Epithelial cell of proximal tubule (primary cell): ENCODE measurements around the gene MIS18A. TPM values are rescaled to one million over a fixed set of nuclear protein-coding genes. Genes with fewer than 3 reads are reported as not detected.

Source experiments
- DNase-seq: peaks from one replicate; pipeline ENCODE4 v3.0.0-alpha.2; 2011; ENCODE audit warnings: low read depth
- H3K4me3 ChIP-seq: 2 replicates; pipeline ENCODE4 v1.5.1; 2011; ENCODE audit warnings: low read depth, mild to moderate bottlenecking, low read length
- total RNA-seq: library from RNA; depleted of rRNA; stranded (reverse); fragments of >200 nt; gene quantifications from 2 replicates; pipeline ENCODE4 v1.2.3, GENCODE V29; 2015
- TF ChIP-seq, protein P1 (sequence below): conservative IDR thresholded peaks from 2 replicates; pipeline ENCODE4 v1.5.1; 2012; ENCODE audit warnings: low read depth, mild to moderate bottlenecking, low read length

MIS18A gene
- total RNA-seq, 1 donor from 2014 or later: 31.4 TPM

- H3K4me3 ChIP-seq: no peak overlapping the region
- TF ChIP-seq, protein P1, sequence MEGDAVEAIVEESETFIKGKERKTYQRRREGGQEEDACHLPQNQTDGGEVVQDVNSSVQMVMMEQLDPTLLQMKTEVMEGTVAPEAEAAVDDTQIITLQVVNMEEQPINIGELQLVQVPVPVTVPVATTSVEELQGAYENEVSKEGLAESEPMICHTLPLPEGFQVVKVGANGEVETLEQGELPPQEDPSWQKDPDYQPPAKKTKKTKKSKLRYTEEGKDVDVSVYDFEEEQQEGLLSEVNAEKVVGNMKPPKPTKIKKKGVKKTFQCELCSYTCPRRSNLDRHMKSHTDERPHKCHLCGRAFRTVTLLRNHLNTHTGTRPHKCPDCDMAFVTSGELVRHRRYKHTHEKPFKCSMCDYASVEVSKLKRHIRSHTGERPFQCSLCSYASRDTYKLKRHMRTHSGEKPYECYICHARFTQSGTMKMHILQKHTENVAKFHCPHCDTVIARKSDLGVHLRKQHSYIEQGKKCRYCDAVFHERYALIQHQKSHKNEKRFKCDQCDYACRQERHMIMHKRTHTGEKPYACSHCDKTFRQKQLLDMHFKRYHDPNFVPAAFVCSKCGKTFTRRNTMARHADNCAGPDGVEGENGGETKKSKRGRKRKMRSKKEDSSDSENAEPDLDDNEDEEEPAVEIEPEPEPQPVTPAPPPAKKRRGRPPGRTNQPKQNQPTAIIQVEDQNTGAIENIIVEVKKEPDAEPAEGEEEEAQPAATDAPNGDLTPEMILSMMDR: no peak
- no peak for DNase-seq
Observed at GRCh38 chr21:32233722-32234301, 45.0 kb downstream of the MIS18A start.

- TF ChIP-seq, protein P1: no peak
- DNase-seq: peak; percentile 44
- no peak overlapping the region for H3K4me3 ChIP-seq
Observed at GRCh38 chr21:32233055-32233546, 45.7 kb downstream of the MIS18A start.

- DNase-seq: no peak
- TF ChIP-seq, protein P1: no peak
- H3K4me3 ChIP-seq: no peak overlapping the region
Observed at GRCh38 chr21:32226444-32226843, 52.4 kb downstream of the MIS18A start.

Other genes starting within 250 kb of the MIS18A start
- gene MRAP, start 19.8 kb upstream of the MIS18A start, total RNA-seq: not detected in 2 replicates
- gene URB1, start 114.0 kb upstream of the MIS18A start, total RNA-seq: 11.6 and 14.2 TPM in 2 replicates
- gene EVA1C, start 133.7 kb upstream of the MIS18A start, total RNA-seq: 0.29 and 0.92 TPM in 2 replicates